Testis (tissue), 3 donors: ENCODE data around the gene RGS11. TPM values are rescaled to one million over a fixed set of nuclear protein-coding genes. Genes with fewer than 3 reads are reported as not detected.

ENCODE experiments used
- DNase-seq: peaks from one replicate; pipeline ENCODE4 v3.0.0-alpha.2; 2019
- H3K27ac ChIP-seq, 2 donors: fragments of 200-600 bp; sonication (generic); one replicate each; pipeline ENCODE4 v1.5.1; 2019
- H3K27me3 ChIP-seq: fragments of 200-600 bp; sonication (generic); one replicate; pipeline ENCODE4 v1.5.1; 2019
- H3K36me3 ChIP-seq: fragments of 200-600 bp; sonication (generic); one replicate; pipeline ENCODE4 v1.5.1; 2017; ENCODE audit warnings: low read depth; ENCODE audit errors: missing control alignments
- H3K4me1 ChIP-seq: fragments of 200-600 bp; sonication (generic); one replicate; pipeline ENCODE4 v1.5.1; 2019
- H3K4me3 ChIP-seq, 2 donors: fragments of 200-600 bp; sonication (generic); one replicate each; pipeline ENCODE4 v1.5.1; 2017 to 2019
- H3K9me3 ChIP-seq: fragments of 200-600 bp; sonication (generic); one replicate; pipeline ENCODE4 v1.5.1; 2017
- POLR2A ChIP-seq: fragments of 450-650 bp; IDR thresholded peaks from one replicate; pipeline ENCODE4 v1.6.1; 2017; ENCODE audit warnings: antibody characterized with exemption, mild to moderate bottlenecking, moderate library complexity
- WGBS, 2 donors: methylation state at CpG; one replicate each; pipeline ENCODE4 v1.1.5; 2018; 5-methylcytosine and 5-hydroxymethylcytosine counted together
- intact Hi-C: fragments of 100-400 bp; cut with DNase I; formaldehyde crosslinking; loops from one replicate; pipeline ENCODE4 v1.15.1; 2023; ENCODE audit warnings: low total_unique reads
- polyA plus RNA-seq: library from polyadenylated mRNA; stranded (reverse); fragments of 350-450 nt; fragmentation: Illumina TruSeq; extraction: RNeasy Lipid Tissue Mini Kit (QIAGEN cat#74804); gene quantifications from one replicate; pipeline ENCODE4 v1.2.3, GENCODE V29; 2014; ENCODE audit warnings: low read depth, low replicate concordance; ENCODE audit not compliant: insufficient read depth
- total RNA-seq, 2 donors: library from RNA; depleted of rRNA; stranded (reverse); fragments of >200 nt; gene quantifications; one replicate each; pipeline ENCODE4 v1.2.3, GENCODE V29; 2016
- TF ChIP-seq, protein P1 (sequence below), 3 experiments: fragments of 450-650 bp in 2 of 3; fragments of 200-600 bp in 1 of 3; sonication (generic) in 1 of 3; IDR thresholded peaks; one replicate each; pipeline ENCODE4 v1.5.1; 2016 to 2019; ENCODE audit warnings: antibody characterized with exemption in 3 of 3, mild to moderate bottlenecking in 2 of 3, moderate library complexity in 1 of 3

RGS11 gene
- total and polyA plus RNA-seq, 3 donors from 2014 or later, result 1.2 to 3.0 (median 2.9) TPM

DNA sequence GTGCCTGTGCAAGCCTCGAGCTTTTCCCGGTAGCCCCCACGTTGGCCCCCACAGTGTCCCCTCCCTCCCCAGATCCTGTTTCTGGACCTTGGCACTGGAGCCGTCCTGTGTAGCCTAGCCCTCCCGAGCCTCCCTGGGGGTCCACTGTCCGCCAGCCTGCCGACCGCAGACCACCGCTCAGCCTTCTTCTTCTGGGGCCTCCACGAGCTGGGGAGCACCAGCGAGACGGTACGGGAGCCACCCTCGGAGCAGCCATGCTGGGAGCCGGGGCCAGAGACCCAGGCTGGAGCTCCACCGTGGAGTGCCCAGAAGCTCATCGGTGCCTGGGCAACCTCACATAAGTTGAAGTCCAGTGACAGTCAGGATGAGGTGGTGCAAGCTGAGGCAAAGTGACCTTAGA is 11.8 kb downstream of the RGS11 start:
- H3K9me3 ChIP-seq, result no peaks in the 10 kb centered on the region
- WGBS, 2 donors, result 96 to 99% methylated on average over 15 to 17 of the region's 17 CpGs
- no peaks in the 10 kb centered on the region for H3K36me3 ChIP-seq
- no peak for TF ChIP-seq POLR2A
- TF ChIP-seq, protein P1, sequence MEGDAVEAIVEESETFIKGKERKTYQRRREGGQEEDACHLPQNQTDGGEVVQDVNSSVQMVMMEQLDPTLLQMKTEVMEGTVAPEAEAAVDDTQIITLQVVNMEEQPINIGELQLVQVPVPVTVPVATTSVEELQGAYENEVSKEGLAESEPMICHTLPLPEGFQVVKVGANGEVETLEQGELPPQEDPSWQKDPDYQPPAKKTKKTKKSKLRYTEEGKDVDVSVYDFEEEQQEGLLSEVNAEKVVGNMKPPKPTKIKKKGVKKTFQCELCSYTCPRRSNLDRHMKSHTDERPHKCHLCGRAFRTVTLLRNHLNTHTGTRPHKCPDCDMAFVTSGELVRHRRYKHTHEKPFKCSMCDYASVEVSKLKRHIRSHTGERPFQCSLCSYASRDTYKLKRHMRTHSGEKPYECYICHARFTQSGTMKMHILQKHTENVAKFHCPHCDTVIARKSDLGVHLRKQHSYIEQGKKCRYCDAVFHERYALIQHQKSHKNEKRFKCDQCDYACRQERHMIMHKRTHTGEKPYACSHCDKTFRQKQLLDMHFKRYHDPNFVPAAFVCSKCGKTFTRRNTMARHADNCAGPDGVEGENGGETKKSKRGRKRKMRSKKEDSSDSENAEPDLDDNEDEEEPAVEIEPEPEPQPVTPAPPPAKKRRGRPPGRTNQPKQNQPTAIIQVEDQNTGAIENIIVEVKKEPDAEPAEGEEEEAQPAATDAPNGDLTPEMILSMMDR (IDR thresholded peaks at IDR 0.05), result no peak
- DNase-seq, result no peak
- no peak overlapping the region for H3K4me3 ChIP-seq
- H3K27ac ChIP-seq, result no peak overlapping the region
- no peaks in the 10 kb centered on the region for H3K27me3 ChIP-seq
- intact Hi-C loops, result no loop called here
- H3K4me1 ChIP-seq, result peaks cover 16% of the 10 kb centered on the region

DNA sequence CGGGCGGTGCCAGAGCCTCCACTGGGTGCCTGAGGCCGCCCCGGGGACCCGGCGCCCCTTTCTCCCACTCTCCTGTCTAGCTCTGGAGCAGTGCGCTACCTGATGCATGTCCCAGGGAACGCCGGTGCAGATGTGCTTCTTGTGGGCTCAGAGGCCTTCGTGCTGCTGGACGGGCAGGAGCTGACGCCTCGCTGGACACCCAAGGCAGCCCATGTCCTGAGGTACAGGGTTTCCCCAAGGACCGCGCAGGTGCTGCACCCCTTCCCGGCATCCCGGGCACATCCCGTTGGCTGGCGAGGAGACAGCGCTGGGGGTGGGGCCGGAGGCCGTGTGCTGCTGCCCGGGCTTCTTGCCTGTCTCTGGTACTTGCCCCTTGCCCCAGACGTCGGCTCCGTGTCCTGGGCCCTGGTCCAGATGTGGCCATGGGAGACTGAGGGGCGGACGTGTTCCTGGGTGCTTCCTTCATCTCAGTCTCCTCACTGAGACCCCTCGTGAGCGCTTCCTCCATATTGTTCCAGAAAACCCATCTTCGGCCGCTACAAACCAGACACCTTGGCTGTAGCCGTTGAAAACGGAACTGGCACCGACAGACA is 12.5 kb downstream of the RGS11 start:
- intact Hi-C loops, result no loop called here
- H3K27ac ChIP-seq, result no peak overlapping the region
- no peaks in the 10 kb centered on the region for H3K36me3 ChIP-seq
- H3K4me1 ChIP-seq, result peaks cover 16% of the 10 kb centered on the region
- H3K4me3 ChIP-seq, result no peak overlapping the region
- DNase-seq, result no peak
- WGBS, 2 donors, result 93 to 96% methylated on average over 13 to 32 of the region's 35 CpGs
- H3K27me3 ChIP-seq, result no peaks in the 10 kb centered on the region
- TF ChIP-seq, protein P1 (IDR thresholded peaks at IDR 0.05), result no peak
- no peak for TF ChIP-seq POLR2A
- H3K9me3 ChIP-seq, result no peaks in the 10 kb centered on the region

DNA sequence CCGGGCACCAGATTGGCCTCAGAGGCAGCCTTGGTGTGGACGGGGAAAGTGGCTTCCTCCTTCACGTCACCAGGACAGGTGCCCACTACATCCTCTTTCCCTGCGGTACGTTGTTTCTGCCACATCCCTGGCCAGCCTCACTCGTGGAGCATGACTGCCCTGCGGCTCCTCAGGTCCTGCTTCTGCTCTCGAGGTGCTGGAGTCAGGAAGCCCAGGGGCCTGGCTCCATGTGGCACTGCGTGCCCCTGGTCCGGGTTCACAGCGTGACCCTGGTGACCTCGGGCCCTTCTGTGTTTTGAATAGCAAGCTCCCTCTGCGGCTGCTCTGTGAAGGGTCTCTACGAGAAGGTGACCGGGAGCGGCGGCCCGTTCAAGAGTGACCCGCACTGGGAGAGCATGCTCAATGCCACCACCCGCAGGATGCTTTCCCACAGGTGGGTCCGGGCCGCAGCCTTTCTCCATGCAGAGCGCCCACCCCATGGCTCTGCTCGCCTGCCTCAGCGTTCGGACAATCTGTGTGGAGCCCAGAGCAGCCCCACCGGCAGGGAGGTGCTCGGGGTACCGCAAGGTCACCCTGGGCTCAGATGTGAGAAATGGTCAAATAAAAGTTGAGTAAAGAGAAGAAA is 13.5 kb downstream of the RGS11 start:
- Histone ChIP-seq H3K4me1 (peaks cover 16% of the 10 kb centered on the region), H3K27ac (no peak overlapping the region), H3K4me3 (no peak overlapping the region), H3K36me3 (no peaks in the 10 kb centered on the region), H3K27me3 (no peaks in the 10 kb centered on the region), H3K9me3 (no peaks in the 10 kb centered on the region)
- intact Hi-C loops, result no loop called here
- 91 to 94% methylated on average over 22 to 28 of the region's 29 CpGs for WGBS, 2 donors
- DNase-seq, result no peak
- TF ChIP-seq, protein P1 (IDR thresholded peaks at IDR 0.05), result no peak
- TF ChIP-seq POLR2A, result no peak

DNA sequence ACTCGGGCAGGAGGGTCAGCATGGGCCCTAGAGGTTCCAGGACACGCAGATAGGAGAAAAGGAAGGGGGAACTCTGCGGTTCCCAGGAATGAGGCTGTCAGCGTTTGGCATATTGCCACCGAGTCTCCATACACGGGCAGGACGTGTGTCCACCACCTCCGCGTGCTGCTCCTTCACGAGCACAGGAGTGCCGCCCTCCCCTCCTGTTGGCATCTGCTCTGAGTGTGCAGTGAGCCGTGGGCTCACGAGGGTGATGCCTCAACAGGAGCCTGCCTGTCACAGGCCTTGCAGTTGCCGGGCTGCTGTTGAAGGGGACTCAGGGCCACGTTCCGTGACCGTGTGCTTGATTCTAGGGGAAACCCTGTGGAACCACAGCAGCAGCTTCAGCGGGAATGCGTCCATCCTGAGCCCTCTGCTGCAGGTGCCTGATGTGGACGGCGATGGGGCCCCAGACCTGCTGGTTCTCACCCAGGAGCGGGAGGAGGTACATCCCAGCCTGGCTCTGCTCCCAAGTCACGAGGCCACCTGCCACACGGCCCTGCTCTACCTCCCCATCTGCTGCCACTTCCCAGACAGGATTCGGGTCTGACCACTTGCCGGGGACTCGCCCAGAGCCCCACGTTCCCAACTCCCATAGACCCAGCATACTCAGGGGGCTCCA is 14.6 kb downstream of the RGS11 start:
- DNase-seq, result no peak
- no peaks in the 10 kb centered on the region for H3K36me3 ChIP-seq
- peaks cover 14% of the 10 kb centered on the region for H3K4me1 ChIP-seq
- TF ChIP-seq, protein P1 (IDR thresholded peaks at IDR 0.05), result no peak
- H3K9me3 ChIP-seq, result no peaks in the 10 kb centered on the region
- WGBS, 2 donors, result 89 to 92% methylated on average over 8 to 24 of the region's 28 CpGs
- intact Hi-C loops, result no loop called here
- no peak overlapping the region for H3K4me3 ChIP-seq
- no peaks in the 10 kb centered on the region for H3K27me3 ChIP-seq
- H3K27ac ChIP-seq, result no peak overlapping the region
